H1 (cell line): Measurements from ENCODE around the gene PCCA. TPM values are rescaled to one million over a fixed set of nuclear protein-coding genes. Genes with fewer than 3 reads are reported as not detected.

Experiments
- CBX8 ChIP-seq: fragments of 300-800, 300-1000 bp; sonication (generic); IDR thresholded peaks from 2 replicates; pipeline ENCODE4 v1.7.1; 2016; ENCODE audit warnings: low read depth, low read length, borderline replicate concordance
- SIX5 ChIP-seq: IDR thresholded peaks from 2 replicates; pipeline ENCODE4 v1.6.1; 2011; ENCODE audit warnings: mild to moderate bottlenecking, low read depth, low read length
- TCF12 ChIP-seq: IDR thresholded peaks from 2 replicates; pipeline ENCODE4 v1.6.1; 2011; ENCODE audit warnings: low read depth, mild to moderate bottlenecking, low read length
- polyA plus RNA-seq, 7 experiments: library from polyadenylated mRNA; depleted of rRNA in 3 of 7; stranded (reverse) in 5 of 7; unstranded in 2 of 7; fragments of >200 nt in 5 of 7; fragments of 200-250 nt in 2 of 7; gene quantifications; 1 replicate in 5 of 7; 2 replicates in 1 of 7; 4 replicates in 1 of 7; pipeline versions ENCODE4 v1.2.1 to v1.2.3, GENCODE V29; 2011 to 2013; ENCODE audit warnings: missing spikeins in 2 of 7, mixed read lengths in 2 of 7
- total RNA-seq: library from RNA; stranded (reverse); fragmentation: NEBNext Ultra II Directional; extraction: Animal tissue kit (Norgen Biotek cat#: 25700); gene quantifications from 2 replicates; pipeline ENCODE4 v1.2.1, GENCODE V29; 2021
- TF ChIP-seq, protein P1 (sequence below): IDR thresholded peaks from 2 replicates; pipeline ENCODE4 v1.6.1; 2012; ENCODE audit warnings: inconsistent platforms

Gene PCCA
- total and polyA plus RNA-seq, 2 of the 8 experiments (the other 6 are each of a cell fraction or from before 2014, with no cell fraction given): 18.4 to 49.8 TPM

DNA sequence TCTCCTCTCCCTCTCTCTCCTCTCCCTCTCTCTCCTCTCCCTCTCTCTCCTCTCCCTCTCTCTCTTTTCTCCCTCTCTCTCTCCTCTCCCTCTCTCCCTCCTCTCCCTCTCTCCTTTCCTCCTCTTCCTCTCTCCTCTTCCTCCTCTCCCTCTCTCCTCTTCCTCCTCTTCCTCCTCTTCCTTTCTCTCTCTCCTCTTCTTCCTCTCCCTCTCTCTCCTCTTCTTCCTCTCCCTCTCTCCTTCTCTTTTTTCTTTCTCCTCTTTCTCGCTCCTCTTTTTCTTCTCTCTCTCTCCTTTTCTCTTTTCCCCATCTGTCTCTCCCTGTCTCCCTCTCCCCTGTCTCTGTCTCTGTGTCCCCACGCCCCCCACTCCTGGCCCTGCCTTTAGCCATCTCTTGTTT is 363.0 kb downstream of the PCCA start (continued):
- TF ChIP-seq, protein P1, sequence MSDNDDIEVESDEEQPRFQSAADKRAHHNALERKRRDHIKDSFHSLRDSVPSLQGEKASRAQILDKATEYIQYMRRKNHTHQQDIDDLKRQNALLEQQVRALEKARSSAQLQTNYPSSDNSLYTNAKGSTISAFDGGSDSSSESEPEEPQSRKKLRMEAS: no peak
- TF ChIP-seq SIX5 (no peak), TCF12 (no peak), CBX8 (no peak)
- TF ChIP-seq, all 59 proteins: peak for 0
